Suppressor macrophage (primary cell): ENCODE measurements around the gene APOBEC3C.
"Not testable (repeated sequence)": the region's sequence is repeated elsewhere in the genome, so short reads cannot be mapped to it uniquely, and the experiment has no call there.

Experiments
- DNase-seq, 4 experiments: peaks; one replicate each; pipeline ENCODE4 v3.0.0-alpha.2; 2020 to 2022

APOBEC3C gene

GRCh38 chr22:39024519-39025308, 10.7 kb downstream of the APOBEC3C start:
- no peak for DNase-seq

GRCh38 chr22:39026509-39027150, 12.6 kb downstream of the APOBEC3C start:
- peak in 1 of 4 experiments; percentile 11 for DNase-seq

- DNase-seq, result no peak
Observed at GRCh38 chr22:39027717-39028116, 13.7 kb downstream of the APOBEC3C start.

GRCh38 chr22:39028281-39028680, 14.2 kb downstream of the APOBEC3C start:
- no peak for DNase-seq

- no peak for DNase-seq
Observed at GRCh38 chr22:39029227-39029626, 15.2 kb downstream of the APOBEC3C start.

GRCh38 chr22:39030705-39031104, 16.6 kb downstream of the APOBEC3C start:
- DNase-seq, result no peak

GRCh38 chr22:39031434-39032295, 17.6 kb downstream of the APOBEC3C start:
- DNase-seq, result not testable (repeated sequence)

- DNase-seq, result not testable (repeated sequence)
Observed at GRCh38 chr22:39037071-39037470, 23.0 kb downstream of the APOBEC3C start.

- no peak for DNase-seq
Observed at GRCh38 chr22:39039306-39040126, 25.5 kb downstream of the APOBEC3C start.

GRCh38 chr22:39040155-39040537, 26.1 kb downstream of the APOBEC3C start:
- peak in 2 of 4 experiments; percentile 22 to 26 for DNase-seq

GRCh38 chr22:39040538-39041296, 26.7 kb downstream of the APOBEC3C start, which contains the start of gene APOBEC3F:
Gene APOBEC3F (plus strand): TSS chr22:39040864. CDS start chr22:39040961, 97 bp downstream.
- peak; percentile 11 to 59 (median 46) for DNase-seq

GRCh38 chr22:39041908-39042307, 27.9 kb downstream of the APOBEC3C start:
- no peak for DNase-seq

GRCh38 chr22:39043063-39043462, 29.0 kb downstream of the APOBEC3C start:
- DNase-seq, result not testable (repeated sequence)

- not testable (repeated sequence) for DNase-seq
Observed at GRCh38 chr22:39045136-39045535, 31.1 kb downstream of the APOBEC3C start.

- DNase-seq, result not testable (repeated sequence)
Observed at GRCh38 chr22:39049486-39049885, 35.4 kb downstream of the APOBEC3C start.

- DNase-seq, result not testable (repeated sequence)
Observed at GRCh38 chr22:39051844-39052495, 37.9 kb downstream of the APOBEC3C start.

- DNase-seq, result no peak
Observed at GRCh38 chr22:39055658-39056057, 41.6 kb downstream of the APOBEC3C start.

GRCh38 chr22:39061290-39061689, 47.2 kb downstream of the APOBEC3C start:
- DNase-seq, result not testable (repeated sequence)

GRCh38 chr22:39061951-39062350, 47.9 kb downstream of the APOBEC3C start:
- DNase-seq, result not testable (repeated sequence)

GRCh38 chr22:39063904-39064303, 49.8 kb downstream of the APOBEC3C start:
- not testable (repeated sequence) for DNase-seq
